KBM-7 (cell line): ENCODE measurements around the gene ADGRA1.

Experiments
- DNase-seq: peaks from one replicate; pipeline ENCODE4 v3.0.0-alpha.2; 2015
- in situ Hi-C: fragments of 300-500 bp; cut with MboI; formaldehyde crosslinking; loops from 2 replicates; pipeline ENCODE4 v1.14.3; 2020; ENCODE audit warnings: low sequenced_read_pairs, low pct_unique_long_range_greater_than_20kb, mixed read lengths

Gene ADGRA1

DNA sequence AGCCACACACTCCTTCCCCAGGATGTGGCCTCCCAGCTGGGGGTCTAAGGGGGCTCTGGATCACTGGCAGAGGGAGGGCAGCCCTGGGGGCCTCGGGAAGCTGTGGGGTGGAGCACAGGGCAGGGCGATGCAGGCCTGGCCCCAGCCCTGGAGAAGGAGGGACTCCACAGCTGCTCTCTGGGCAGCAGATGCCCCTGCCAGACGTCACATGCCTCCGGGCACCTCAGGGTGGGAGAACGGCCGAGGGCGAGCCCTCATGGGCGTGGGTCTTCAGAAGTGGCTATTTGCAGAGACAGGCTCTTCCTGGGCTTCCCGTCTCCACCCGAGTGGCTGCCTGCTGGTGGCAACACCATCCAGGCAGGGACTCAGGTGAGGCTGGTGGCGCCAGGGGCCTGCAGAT is 16.0 kb upstream of the ADGRA1 start:
- no peak for DNase-seq

DNA sequence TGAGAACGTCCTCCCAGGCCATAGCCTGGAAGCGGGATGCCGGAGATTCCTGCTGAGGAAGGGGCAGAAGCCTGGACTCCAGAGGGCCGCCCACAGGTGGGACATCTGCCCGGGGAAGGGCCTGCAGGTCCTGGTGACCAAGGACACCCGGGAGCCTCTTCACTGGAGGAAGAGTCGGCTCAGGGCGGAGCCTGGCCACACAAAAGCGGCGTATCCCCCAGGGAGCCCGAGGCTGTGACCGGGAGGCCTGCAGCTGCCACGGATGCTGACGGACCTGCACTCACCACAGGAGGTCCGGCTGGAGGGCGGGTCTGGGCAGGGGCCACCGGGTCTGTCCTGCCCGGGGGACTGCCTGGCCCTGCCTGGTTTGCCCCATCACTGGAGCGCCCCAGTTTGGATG is 15.5 kb upstream of the ADGRA1 start:
- in situ Hi-C loops = no loop called here
- DNase-seq = no peak

More for the DNA sequence above, 16.0 kb upstream of the ADGRA1 start:
- in situ Hi-C loops = no loop called here

- in situ Hi-C loops = no loop called here
Observed at GRCh38 chr10:133072720-133073390, 14.9 kb upstream of the ADGRA1 start.

DNA sequence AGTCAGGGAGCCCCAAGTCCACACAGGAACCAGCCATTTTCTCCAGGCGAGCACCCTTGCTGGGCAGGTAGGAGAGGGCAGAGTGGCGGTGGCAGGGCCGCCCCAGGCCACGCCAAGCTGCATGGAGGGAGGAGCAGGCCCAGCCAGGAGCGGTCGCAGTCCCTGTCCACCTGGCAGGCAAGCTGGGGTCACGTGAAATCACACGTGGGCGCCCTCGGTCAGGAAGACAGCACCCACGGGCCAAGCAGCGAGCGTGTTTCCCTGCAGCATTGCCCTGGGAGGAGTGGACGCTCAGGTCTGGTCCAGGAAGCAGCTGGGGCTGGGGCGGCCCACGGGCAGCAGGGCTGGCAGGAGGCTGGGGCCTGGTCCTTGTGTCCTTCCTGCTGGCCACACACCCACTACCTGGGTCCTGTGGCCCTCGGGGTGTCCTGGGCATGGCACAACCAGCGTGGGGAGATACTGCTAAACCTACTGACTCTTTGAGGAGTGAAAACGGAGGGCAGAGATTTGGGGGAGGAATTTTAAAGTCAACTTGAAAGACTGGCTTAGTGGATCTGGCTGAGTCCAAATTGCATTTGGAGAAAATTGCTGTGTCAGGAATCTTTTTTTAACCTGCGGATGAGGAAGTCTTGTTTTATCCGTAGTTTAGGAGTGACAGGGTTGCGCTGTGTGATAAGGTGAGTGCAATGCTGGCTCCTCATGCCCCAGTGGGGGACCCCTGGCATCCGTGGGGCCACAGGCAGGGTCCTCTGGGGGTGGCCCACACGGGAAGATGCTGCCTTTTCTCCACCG is 12.2 kb upstream of the ADGRA1 start:
- in situ Hi-C loops = no loop called here

More at GRCh38 chr10:133072720-133073390, 14.9 kb upstream of the ADGRA1 start:
- DNase-seq = no peak

GRCh38 chr10:133076274-133077038 is 11.3 kb upstream of the ADGRA1 start:
- DNase-seq = no peak

More for the DNA sequence above, 12.2 kb upstream of the ADGRA1 start:
- no peak for DNase-seq

DNA sequence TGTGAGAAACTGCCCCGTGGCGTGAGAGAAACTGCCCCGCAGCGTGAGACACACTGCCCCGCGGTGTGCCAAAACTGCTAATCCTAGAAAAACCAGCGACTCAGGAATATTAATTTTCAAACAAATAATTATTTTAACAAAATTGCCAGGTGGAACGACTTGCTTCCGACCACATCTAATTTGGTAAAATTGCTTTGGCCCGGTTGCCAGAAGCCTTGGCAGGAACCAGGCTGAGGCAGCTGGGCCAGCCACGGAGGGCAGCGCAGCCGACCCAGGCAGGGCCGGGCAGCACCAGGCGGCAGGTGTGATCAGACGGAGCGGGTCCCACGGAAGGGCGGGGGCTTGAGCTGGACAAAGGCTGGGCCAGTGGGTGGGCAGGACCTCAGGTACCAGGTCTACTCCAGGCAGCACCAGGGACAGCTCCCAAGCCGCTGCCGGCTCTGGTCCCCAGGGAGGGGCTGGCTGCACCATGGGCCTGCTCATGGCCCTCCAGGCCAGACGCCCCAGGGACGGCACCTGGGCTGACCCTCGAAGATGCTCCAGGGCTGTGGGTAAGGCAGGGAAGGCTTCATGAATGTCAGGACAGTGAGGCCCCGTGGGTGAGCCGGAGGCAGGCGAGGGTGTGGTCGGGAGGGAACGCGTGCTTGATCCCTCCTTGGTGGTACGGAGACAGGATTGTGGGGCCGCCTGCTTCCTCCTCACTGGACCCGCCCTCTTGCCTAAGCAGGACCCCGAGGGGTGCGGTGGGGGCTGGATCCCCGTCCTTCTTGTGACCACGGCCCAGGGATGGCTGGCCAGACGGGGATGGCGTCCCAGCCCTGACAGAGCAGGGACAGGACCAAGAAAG is 7.7 kb upstream of the ADGRA1 start:
- in situ Hi-C loops = no loop called here
- DNase-seq = no peak

More at GRCh38 chr10:133076274-133077038, 11.3 kb upstream of the ADGRA1 start:
- in situ Hi-C loops = no loop called here

DNA sequence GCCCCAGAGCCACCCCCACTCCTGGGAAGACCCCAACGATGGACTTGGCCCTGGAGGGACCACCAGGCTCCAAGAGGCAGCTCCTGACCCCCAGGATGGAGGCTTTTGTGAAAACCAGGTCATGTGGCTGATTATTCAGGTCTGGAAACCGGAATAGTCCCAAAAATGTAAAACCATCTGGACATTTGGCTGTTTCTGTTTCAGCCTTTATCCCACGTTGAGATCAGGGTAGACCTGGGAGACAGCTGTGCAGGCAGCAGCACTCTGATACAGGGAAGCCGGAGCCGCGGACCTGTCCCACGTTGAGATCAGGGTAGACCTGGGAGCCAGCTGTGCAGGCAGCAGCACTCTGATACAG is 7.1 kb upstream of the ADGRA1 start:
- no peak for DNase-seq
- in situ Hi-C loops = no loop called here

- DNase-seq = no peak
- in situ Hi-C loops = no loop called here
Observed at GRCh38 chr10:133081636-133082035, 6.1 kb upstream of the ADGRA1 start.

GRCh38 chr10:133082685-133083421 is 4.9 kb upstream of the ADGRA1 start:
- no peak for DNase-seq
- in situ Hi-C loops = no loop called here

- DNase-seq = no peak
- in situ Hi-C loops = no loop called here
Observed at GRCh38 chr10:133083422-133084100, 4.2 kb upstream of the ADGRA1 start.

- in situ Hi-C loops = no loop called here
- no peak for DNase-seq
Observed at GRCh38 chr10:133084491-133084890, 3.2 kb upstream of the ADGRA1 start.

DNA sequence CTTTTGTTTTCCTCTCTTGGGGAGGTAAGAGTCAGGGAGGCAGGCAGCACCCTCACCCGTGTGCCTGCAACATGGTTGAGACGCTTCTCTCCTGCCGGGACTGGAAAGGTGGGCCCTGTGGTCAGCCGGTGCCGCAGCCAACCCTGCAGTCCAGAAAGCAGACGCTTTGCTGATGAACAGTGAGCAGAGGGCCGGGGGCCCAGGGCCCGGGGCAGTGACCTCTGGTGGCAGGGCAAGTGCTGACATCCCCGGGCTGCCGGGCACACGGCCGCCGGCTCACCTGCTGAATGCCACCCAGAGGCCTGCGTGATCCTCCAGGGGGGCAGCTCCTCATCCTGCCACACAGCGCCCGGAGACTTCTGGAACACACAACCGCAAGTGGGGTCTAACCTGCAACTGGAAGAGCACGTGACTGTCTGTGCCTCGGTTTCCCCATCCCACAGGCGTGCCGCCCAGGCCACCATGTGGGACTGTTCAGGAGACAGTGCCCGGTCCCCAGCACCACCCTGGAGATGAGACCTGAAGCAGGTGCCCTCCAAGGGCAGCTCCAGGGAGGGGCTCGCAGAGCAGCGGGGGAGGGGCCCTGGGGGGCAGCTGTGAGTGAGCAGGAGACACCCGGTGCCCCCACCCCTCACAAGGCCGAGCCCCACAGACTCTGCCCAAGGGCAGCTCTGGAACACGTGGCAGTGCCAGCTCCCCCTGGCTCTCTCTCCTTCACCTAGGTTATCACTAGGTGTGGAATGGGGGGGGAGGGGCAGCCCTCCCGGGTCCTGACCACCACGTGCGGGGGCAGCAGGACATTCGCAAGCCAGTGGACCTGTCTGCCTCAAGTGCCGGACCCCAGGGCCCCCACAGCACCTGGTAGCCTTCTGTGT is 2.2 kb upstream of the ADGRA1 start:
- in situ Hi-C loops = no loop called here
- DNase-seq = no peak

GRCh38 chr10:133086247-133086646 is 1.5 kb upstream of the ADGRA1 start:
- DNase-seq = no peak
- in situ Hi-C loops = no loop called here

GRCh38 chr10:133087045-133087678 is 562 bp upstream of the ADGRA1 start:
- in situ Hi-C loops = no loop called here
- no peak for DNase-seq

DNA sequence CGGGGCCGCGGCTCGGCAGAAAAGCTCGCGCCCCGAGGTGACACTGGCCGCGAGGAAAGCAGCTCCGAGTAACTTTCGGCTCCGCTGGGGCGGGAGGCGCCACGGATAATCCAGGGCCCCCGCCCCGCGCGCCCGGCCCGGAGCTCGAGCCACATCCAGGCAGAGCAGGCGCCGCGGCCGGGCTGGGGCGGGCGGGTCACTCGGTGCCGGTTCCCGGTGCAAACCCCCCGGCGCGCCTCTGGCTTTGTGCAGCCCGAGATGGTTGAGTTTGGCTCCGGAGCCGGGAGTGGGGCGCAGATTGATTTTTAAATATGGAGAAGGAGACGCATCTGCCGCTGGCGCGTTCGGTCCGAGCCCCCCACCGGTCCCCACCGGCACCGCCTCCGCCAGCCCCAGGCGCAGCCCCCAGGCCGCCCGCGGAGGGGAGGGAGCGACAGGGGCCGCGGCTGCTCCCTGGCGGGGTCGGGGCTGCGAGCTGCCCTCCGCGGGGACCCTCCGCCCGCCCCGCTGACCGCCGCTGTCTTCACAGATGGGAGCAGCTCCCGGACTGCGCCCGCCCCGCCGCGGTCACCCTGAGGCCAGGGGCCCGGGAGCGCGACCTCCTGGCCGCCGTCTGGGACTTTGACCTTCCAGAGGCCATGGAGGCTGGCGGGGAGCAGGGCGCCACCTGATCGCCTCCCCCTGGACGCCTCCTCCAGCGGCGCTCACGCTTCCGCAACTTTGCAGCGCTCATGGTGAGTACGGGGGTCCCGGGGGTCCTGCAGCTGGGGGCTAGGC is 643 bp downstream of the ADGRA1 start:
- in situ Hi-C loops = no loop called here

More for the DNA sequence above, 643 bp downstream of the ADGRA1 start:
- no peak for DNase-seq
